GM19324 (cell line): ENCODE measurements around the gene ZNG1F.
"Not testable (repeated sequence)": the region's sequence is repeated elsewhere in the genome, so short reads cannot be mapped to it uniquely, and the experiment has no call there.

Experiments used
- ATAC-seq: cut with Tn5 transposase; IDR thresholded peaks from one replicate; pipeline ENCODE4 v1.9.1; 2021; ENCODE audit warnings: mild to moderate bottlenecking, moderate library complexity; ENCODE audit not compliant: unreplicated experiment, low FRiP score

ZNG1F gene

DNA sequence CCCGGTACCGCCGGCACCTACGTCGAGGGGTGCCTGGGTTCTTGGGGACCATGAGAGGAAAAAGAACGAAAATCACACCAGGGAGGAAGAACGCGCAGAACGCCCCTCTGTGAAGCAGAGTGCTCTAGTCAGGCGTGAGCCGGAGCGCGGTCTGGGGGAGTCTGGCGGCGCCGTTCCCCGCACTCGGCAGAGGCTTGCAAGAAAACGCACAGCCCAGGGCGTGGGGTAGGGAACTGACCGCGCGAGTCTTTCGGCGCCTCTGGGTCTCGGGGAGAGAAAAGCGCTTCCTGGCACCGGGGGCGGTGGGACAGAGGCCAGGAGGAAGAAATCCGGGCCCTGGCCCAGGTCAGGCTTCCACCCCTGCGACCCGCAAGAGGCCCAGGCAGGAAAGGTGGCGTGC lies 65.3 kb downstream of the ZNG1F start:
- ATAC-seq = not testable (repeated sequence)

DNA sequence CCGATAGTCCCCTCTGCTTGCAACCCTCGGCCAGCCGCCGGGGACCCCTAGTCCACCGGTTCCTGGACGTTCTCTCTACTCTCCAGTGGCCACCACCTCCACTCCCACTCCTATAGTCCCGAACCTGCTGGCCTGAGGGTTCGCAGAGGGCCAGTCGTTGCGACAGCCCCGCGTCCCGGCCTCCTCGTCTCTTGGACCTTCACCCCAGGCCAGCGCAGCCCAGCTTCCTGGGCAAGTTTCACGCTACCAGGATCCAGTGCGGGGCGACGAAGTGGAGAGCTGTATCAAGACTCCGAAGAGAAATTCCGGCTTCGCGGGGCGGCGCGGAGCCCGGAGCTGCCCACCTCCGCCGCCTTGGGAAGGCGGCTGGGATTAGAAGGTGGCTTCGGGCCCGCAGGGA lies 65.7 kb downstream of the ZNG1F start:
- ATAC-seq = not testable (repeated sequence)

DNA sequence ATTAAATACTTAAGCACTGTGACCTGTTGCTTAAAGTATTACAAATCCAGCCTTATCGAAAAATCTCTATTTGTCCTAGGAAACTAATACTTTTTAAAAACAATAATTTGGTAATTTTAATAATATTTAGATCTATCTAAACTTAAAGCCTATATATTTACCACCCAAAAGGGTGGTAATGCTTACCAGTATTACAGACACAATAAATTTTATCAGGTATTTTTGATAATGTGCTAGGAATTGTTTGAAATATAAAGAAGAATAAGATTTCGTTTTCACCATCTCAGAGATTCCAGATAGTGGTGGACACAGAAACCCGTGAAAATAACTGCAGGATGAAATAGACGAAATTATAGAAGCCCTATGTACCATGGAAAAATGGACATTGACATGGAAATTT lies 68.4 kb downstream of the ZNG1F start:
- not testable (repeated sequence) for ATAC-seq

DNA sequence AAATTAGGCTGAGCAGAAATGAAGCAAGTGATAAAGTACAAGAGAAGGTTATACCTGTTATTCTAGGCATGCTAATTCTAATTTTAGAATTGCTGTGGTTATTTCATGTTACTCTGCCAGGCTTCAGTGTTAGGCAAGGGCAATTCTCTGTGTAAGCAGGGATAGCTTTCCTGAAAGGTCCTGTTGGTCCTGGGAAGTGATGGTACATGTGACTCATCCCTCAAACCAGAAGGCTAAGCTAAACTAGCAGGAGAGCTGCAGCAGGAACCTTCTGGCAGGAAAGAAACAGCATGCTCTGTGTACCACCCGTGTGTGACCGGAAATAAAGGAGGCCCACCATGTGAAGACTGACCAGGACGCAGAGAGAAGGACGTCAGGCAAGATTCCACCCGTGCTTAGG lies 69.4 kb downstream of the ZNG1F start:
- ATAC-seq = not testable (repeated sequence)

- ATAC-seq = not testable (repeated sequence)
These were observed 69.8 kb downstream of the ZNG1F start for GRCh38 chr9:41119311-41119710.

GRCh38 chr9:41113348-41113747 lies 75.8 kb downstream of the ZNG1F start:
- ATAC-seq = not testable (repeated sequence)

DNA sequence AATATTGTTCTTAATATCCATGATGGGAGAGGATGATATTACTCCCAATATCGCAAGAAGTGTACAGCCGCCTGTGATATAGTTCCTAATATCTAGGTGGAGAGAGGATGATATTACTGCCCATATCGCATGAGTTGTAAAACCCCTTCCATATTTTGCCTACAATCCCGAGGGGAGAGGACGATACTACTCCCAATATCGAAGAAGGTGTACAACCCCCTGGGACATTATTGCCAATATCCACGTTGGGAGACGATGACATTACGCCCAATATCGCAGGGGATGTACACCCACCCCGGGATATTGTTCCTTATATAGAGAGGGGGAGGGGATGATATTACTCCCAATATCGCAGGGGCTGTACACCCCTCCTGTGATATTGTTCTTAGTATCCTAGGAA lies 77.7 kb downstream of the ZNG1F start:
- ATAC-seq = not testable (repeated sequence)

- ATAC-seq = not testable (repeated sequence)
These were observed 78.2 kb downstream of the ZNG1F start for GRCh38 chr9:41110913-41111312.

GRCh38 chr9:41109253-41109652 lies 79.9 kb downstream of the ZNG1F start:
- ATAC-seq = not testable (repeated sequence)

DNA sequence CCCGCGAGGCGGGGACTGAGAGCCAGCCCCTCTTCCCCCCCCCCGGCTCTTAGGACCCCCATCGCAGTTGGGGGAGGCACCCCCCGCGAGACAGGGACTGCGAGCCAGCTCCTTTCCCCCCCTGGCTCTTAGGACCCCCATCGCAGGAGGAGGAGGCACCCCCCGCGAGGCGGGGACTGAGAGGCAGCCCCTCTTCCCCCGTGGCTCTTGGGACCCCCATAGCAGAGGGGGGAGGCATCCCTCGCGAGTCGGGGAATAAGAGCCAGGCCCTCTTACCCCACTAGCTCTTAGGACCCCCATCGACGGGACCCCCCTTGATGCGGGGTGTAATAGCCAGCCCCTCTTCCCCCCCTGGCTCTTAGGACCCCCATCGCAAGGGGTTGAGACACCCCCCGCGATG lies 80.3 kb downstream of the ZNG1F start:
- ATAC-seq = not testable (repeated sequence)

DNA sequence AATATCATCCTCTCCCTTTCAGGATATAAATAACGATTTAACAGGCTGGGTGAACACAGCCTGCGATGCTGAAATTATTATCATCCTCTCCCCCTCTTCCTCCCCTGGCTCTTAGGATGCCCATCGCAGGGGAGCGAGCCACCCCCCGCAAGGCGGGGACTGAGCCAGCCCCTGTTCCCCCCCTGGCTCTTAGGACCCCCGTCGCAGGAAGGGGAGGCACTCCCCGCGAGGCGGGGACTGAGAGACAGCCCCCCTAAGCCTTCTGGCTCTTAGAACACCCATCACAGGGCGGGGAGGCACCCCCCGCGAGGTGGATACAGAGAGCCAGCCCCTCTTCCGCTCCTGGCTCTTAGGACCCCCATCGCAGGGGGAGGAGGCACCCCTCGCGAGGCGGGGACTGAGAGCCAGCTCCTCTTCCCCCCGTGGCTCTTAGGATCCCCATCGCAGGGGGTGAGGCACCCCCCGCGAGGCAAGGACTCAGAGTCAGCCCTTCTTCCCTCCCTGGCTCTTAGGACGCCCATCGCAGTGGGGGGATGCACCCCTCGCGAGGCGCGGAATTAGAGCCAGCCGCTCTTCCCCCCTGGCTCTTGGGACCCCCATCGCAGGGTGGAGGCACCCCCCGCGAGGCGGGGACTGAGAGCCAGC lies 82.5 kb downstream of the ZNG1F start:
- not testable (repeated sequence) for ATAC-seq

DNA sequence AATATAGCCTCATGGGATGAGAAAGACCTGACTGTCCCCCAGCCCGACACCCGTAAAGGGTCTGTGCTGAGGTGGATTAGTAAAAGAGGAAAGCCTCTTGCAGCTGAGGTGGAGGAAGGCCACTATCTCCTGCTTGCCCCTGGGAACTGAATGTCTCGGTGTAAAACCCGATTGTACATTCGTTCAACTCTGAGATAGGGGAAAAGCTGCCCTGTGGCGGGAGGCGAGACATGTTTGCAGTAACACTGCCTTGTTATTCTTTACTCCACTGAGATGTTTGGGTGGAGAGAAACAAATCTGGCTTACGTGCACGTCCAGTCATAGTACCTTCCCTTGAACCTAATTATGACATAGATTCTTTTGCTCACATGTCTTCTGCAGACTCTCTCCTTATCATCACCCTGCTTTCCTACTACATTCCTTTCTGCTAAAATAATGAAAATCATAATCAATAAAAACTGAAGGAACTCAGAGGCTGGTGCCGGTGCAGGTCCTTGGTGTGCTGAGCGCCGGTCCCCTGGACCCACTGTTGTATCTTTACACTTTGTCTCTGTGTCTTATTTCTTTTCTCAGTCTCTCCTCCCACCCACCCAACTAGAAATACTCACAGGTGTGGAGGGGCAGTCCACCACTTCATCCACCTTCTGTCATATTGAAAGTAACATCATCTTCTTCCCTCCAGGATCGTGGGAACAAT lies 83.4 kb downstream of the ZNG1F start:
- not testable (repeated sequence) for ATAC-seq

GRCh38 chr9:41104542-41104941 lies 84.6 kb downstream of the ZNG1F start:
- ATAC-seq = not testable (repeated sequence)

GRCh38 chr9:41100508-41100907 lies 88.6 kb downstream of the ZNG1F start:
- ATAC-seq = not testable (repeated sequence)

- ATAC-seq = not testable (repeated sequence)
These were observed 90.4 kb downstream of the ZNG1F start for GRCh38 chr9:41098759-41099158.

GRCh38 chr9:41095060-41095459 lies 94.1 kb downstream of the ZNG1F start:
- peak; percentile 46 for ATAC-seq

- not testable (repeated sequence) for ATAC-seq
These were observed 94.9 kb downstream of the ZNG1F start for GRCh38 chr9:41094010-41094773.

- ATAC-seq = not testable (repeated sequence)
These were observed 98.2 kb downstream of the ZNG1F start for GRCh38 chr9:41090922-41091321.

DNA sequence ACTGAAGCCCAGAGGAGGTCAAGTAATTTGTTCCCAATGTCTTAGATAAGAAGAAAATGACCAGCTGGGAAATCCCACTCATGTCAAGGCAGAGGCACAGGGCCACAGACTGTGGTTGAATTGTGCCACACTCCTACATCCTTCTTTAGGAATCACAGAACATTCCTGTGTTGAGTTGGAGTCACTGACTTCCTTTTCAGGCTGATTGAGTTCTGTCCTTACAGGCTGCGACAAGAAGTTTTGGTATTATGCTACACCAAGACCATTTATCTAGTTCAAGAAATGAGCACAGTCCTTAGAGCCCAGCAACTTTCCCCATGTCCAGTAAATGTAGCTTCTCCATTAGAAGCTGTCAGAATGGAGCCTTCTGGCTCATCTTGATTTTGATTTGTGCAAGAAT lies 98.7 kb downstream of the ZNG1F start:
- not testable (repeated sequence) for ATAC-seq

- peak; percentile 57 for ATAC-seq
These were observed 100.6 kb downstream of the ZNG1F start for GRCh38 chr9:41088450-41089059.

DNA sequence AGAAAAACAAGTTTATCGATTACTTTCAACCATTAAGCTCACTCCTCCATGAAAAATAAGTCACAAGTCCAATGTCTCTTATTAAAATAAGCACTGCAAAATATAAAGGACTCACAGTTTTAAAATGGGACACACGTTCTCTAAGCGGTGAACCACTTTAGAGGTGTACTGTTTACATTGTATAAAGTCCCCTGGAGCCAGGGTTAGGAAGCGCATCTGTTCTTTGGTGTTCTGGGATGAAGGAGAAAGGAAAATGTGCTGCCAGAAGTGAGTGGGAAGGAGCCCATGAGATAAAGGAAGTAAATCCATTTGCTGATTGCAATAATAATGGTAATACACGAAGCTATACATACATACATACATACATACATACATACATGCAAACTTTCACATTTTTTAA lies 101.2 kb downstream of the ZNG1F start:
- not testable (repeated sequence) for ATAC-seq
